Measurements from ENCODE around the gene ARL4A.

GRCh38 chr7:12695965-12696364 lies 8.5 kb downstream of the ARL4A start:
- TF ChIP-seq, protein P1, sequence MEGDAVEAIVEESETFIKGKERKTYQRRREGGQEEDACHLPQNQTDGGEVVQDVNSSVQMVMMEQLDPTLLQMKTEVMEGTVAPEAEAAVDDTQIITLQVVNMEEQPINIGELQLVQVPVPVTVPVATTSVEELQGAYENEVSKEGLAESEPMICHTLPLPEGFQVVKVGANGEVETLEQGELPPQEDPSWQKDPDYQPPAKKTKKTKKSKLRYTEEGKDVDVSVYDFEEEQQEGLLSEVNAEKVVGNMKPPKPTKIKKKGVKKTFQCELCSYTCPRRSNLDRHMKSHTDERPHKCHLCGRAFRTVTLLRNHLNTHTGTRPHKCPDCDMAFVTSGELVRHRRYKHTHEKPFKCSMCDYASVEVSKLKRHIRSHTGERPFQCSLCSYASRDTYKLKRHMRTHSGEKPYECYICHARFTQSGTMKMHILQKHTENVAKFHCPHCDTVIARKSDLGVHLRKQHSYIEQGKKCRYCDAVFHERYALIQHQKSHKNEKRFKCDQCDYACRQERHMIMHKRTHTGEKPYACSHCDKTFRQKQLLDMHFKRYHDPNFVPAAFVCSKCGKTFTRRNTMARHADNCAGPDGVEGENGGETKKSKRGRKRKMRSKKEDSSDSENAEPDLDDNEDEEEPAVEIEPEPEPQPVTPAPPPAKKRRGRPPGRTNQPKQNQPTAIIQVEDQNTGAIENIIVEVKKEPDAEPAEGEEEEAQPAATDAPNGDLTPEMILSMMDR (CRISPR knock-in tag; IDR thresholded peaks at IDR 0.05): no peak
- TF ChIP-seq ZNF768 (CRISPR knock-in tag; IDR thresholded peaks at IDR 0.05) (no peak), ZNF263 (CRISPR knock-in tag; IDR thresholded peaks at IDR 0.05) (no peak), MYC (CRISPR knock-in tag; IDR thresholded peaks at IDR 0.05; ENCODE audit: borderline replicate concordance) (no peak)

Data from HepG2 (cell line).